Thyroid gland (tissue), 4 donors: ENCODE data around the gene DNAJB1.

Source experiments
- CTCF ChIP-seq, 6 experiments: fragments of 200-600 bp in 3 of 6; fragments of 450-650 bp in 3 of 6; sonication (generic) in 3 of 6; IDR thresholded peaks; one replicate each; pipeline ENCODE4 v1.5.1; 2016 to 2019; ENCODE audit warnings: antibody characterized with exemption in 6 of 6, mild to moderate bottlenecking in 2 of 6, inconsistent platforms in 1 of 6, moderate library complexity in 1 of 6
- POLR2A ChIP-seq, 2 donors: fragments of 450-650 bp; IDR thresholded peaks; one replicate each; pipeline ENCODE4 v1.6.1; 2017; ENCODE audit warnings: antibody characterized with exemption in 2 of 2, mild to moderate bottlenecking in 2 of 2, moderate library complexity in 1 of 2

- TF ChIP-seq CTCF (IDR thresholded peaks at IDR 0.05): no peak
- no peak for TF ChIP-seq POLR2A (IDR thresholded peaks at IDR 0.05)
These were observed 40.6 kb downstream of the DNAJB1 start for GRCh38 chr19:14477418-14478112.
